ENCODE measurements around the gene CST6. TPM values are rescaled to one million over a fixed set of nuclear protein-coding genes. Genes with fewer than 3 reads are reported as not detected.

CST6 gene
- total and polyA plus RNA-seq, 2 of the 4 experiments (the other 2 are of a cell fraction), result 0.54 to 3.0 TPM

GRCh38 chr11:66007201-66007634 is 4.6 kb upstream of the CST6 start:
- ATAC-seq (ENCODE audit: low read depth), result no peak
- intact Hi-C loops (cut with micrococcal nuclease) (no loop called here), in situ Hi-C loops (cut with MboI; ENCODE audit: low sequenced_read_pairs) (no loop called here), dilution Hi-C loops (cut with HindIII; ENCODE audit: low sequenced_read_pairs, unreplicated experiment) (no loop called here)
- H4K91ac ChIP-seq (ENCODE audit: insufficient read depth, low read depth, low read length), result no peak overlapping the region
- H3K4me3 ChIP-seq (ENCODE audit: insufficient read depth, low read depth, low read length), result no peak overlapping the region
- no peak overlapping the region for H3K9ac ChIP-seq (ENCODE audit: low read depth, low read length)
- peaks cover 7% of the 10 kb centered on the region; the same call in 1 of the 2 replicates for H3K36me3 ChIP-seq (ENCODE audit: control insufficient read depth, insufficient read depth, low read length)
- no peak overlapping the region for H4K8ac ChIP-seq (ENCODE audit: low read depth in 2 of 2, low read length in 2 of 2)
- TF ChIP-seq CHD1 (IDR thresholded peaks at IDR 0.05; ENCODE audit: low read depth, low read length), result no peak
- no peak for TF ChIP-seq CTCF (conservative IDR thresholded peaks at IDR 0.05; ENCODE audit: low read depth, low read length)
- TF ChIP-seq MXI1 (IDR thresholded peaks at IDR 0.05; ENCODE audit: borderline replicate concordance, low read depth, low read length), result no peak
- 0 out of 2 replicates have a peak, but pooled peaks have one; percentile 20 for TF ChIP-seq CEBPB (IDR thresholded peaks at IDR 0.05; ENCODE audit: low read depth, low read length)
- no peak for DNase-seq
- no peak overlapping the region for H2AK5ac ChIP-seq (ENCODE audit: low read depth, low read length)
- H2BK15ac ChIP-seq (ENCODE audit: low read depth, low read length), result no peak overlapping the region
- peaks cover 14 to 17% of the 10 kb centered on the region in 2 experiments for H3K79me1 ChIP-seq (ENCODE audit: low read depth in 1 of 2, low read length in 2 of 2)
- H2BK5ac ChIP-seq (ENCODE audit: low read depth, low read length, poor library complexity, severe bottlenecking), result no peak overlapping the region
- no peak overlapping the region for H3K4me2 ChIP-seq (ENCODE audit: low read depth, low read length)
- ChIA-PET CTCF (no interaction called here), POLR2A (ENCODE audit: unreplicated experiment) (no interaction called here)
- WGBS, 2 experiments (ENCODE audit: extremely low coverage in 2 of 2, insufficient read length in 1 of 2), result 33% methylated on average over 1 of the region's 5 CpGs; no CpG with 5 or more reads in 1 of the 2 experiments
- no peak overlapping the region for H3K14ac ChIP-seq (replicated peaks; ENCODE audit: low read depth, low read length)
- peaks cover 13% of the 10 kb centered on the region for H3K27me3 ChIP-seq (ENCODE audit: control insufficient read depth, insufficient read depth, low read length)
- H3K27ac ChIP-seq (ENCODE audit: insufficient read depth, low read length), result no peak overlapping the region
- no peak overlapping the region for H3K4ac ChIP-seq (ENCODE audit: low read depth, low read length)
- no peaks in the 10 kb centered on the region for H3K9me1 ChIP-seq (ENCODE audit: insufficient read depth, low read length)
- no peak overlapping the region for H3K18ac ChIP-seq (ENCODE audit: low read depth, low read length)
- H4K20me1 ChIP-seq (ENCODE audit: insufficient read depth, low read length), result no peaks in the 10 kb centered on the region
- H3K56ac ChIP-seq (ENCODE audit: extremely low read depth, insufficient read depth, low read length), result no peak overlapping the region
- no peak overlapping the region for H2AFZ ChIP-seq (replicated peaks; ENCODE audit: low read length, poor library complexity)
- no peak overlapping the region for H3K23ac ChIP-seq (ENCODE audit: low read depth, low read length)
- H2AK9ac ChIP-seq (replicated peaks; ENCODE audit: low read depth, low read length, poor library complexity), result no peak overlapping the region
- BruUV-seq (replicated peaks), result no TSS peak
- H3K9me3 ChIP-seq (ENCODE audit: control insufficient read depth, insufficient read depth, low read length), result no peaks in the 10 kb centered on the region
- H2BK20ac ChIP-seq (ENCODE audit: low read depth, low read length), result no peak overlapping the region
- H3K4me1 ChIP-seq (ENCODE audit: control insufficient read depth, insufficient read depth, low read length), result no peaks in the 10 kb centered on the region; the same call in none of the 2 replicates
- H4K5ac ChIP-seq (ENCODE audit: low read depth, low read length), result no peak overlapping the region
- H2BK120ac ChIP-seq (ENCODE audit: low read depth, low read length), result no peak overlapping the region

Data from IMR-90 (cell line).